HCT116 (cell line): ENCODE data around the gene RBM47. TPM values are rescaled to one million over a fixed set of nuclear protein-coding genes. Genes with fewer than 3 reads are reported as not detected.

ENCODE experiments used
- ATAC-seq: fragments of 200-7000 bp; cut with Tn5 transposase; 2 replicates; pipeline ENCODE4 v1.9.1; 2020; ENCODE audit warnings: mild to moderate bottlenecking, moderate library complexity
- BruUV-seq: library from RNA; stranded (reverse); fragments of 400-500 nt; replicated peaks from 2 replicates; lab custom pipeline; 2021; lab: Mats Ljungman, UMichigan
- CTCF ChIA-PET: fragments of 300-600 bp; sonication (Branson Sonifier 250); formaldehyde crosslinking; loops from one replicate; lab custom pipeline; 2021; ENCODE audit warnings: antibody characterized with exemption; lab: Charles Lee
- POLR2A ChIA-PET: fragments of 300-600, 350-600 bp; sonication (Branson Sonifier 250); formaldehyde crosslinking; loops from one replicate; lab custom pipeline; 2021; ENCODE audit warnings: antibody characterized with exemption; lab: Charles Lee
- RAD21 ChIA-PET, 2 experiments: fragments of 300-600 bp; sonication (Branson Sonifier 250); formaldehyde crosslinking; loops; one replicate each; lab custom pipeline; 2023; ENCODE audit warnings: low total read pairs in 2 of 2; ENCODE audit not compliant: uncharacterized antibody in 2 of 2, unreplicated experiment in 2 of 2, low non-redundant PET in 1 of 2; lab: Charles Lee
- DNase-seq: peaks from one replicate; pipeline ENCODE4 v3.0.0-alpha.2; 2010; ENCODE audit warnings: low read depth, low spot score
- H2AFZ ChIP-seq: fragments of 200-600 bp; shearing (Covaris generic), sonication (generic); 2 replicates; pipeline ENCODE4 v1.6.1; 2017; ENCODE audit warnings: low read depth, mixed run types, mixed read lengths, antibody characterized with exemption, low read length; ENCODE audit not compliant: poor library complexity, severe bottlenecking
- H3K27ac ChIP-seq: 2 replicates; pipeline ENCODE4 v1.5.1; 2012; ENCODE audit warnings: low read depth, low read length
- H3K27me3 ChIP-seq: fragments of 200-600 bp; sonication (generic); 2 replicates; pipeline ENCODE4 v1.6.1; 2016; ENCODE audit warnings: mixed run types, low read length, mixed read lengths; ENCODE audit not compliant: insufficient read depth
- H3K36me3 ChIP-seq, 2 experiments: fragments of 200-500 bp in 1 of 2; fragments of 200-600 bp in 1 of 2; sonication (Bioruptor generic) in 1 of 2; sonication (generic) in 1 of 2; 2 replicates each; pipeline versions ENCODE4 v1.5.1 to v1.6.1; 2014 to 2016; ENCODE audit warnings: low read length in 2 of 2, inconsistent platforms in 1 of 2, mixed read lengths in 1 of 2, mixed run types in 1 of 2; ENCODE audit not compliant: insufficient read depth in 2 of 2, control insufficient read depth in 1 of 2
- H3K4me1 ChIP-seq, 2 experiments: fragments of 200-600 bp in 1 of 2; sonication (generic) in 1 of 2; 2 replicates each; pipeline versions ENCODE4 v1.5.1 to v1.6.1; 2012 to 2017; ENCODE audit warnings: low read length in 2 of 2, inconsistent platforms in 1 of 2, mild to moderate bottlenecking in 1 of 2, mixed read lengths in 1 of 2, mixed run types in 1 of 2, moderate library complexity in 1 of 2; ENCODE audit not compliant: insufficient read depth in 2 of 2, control insufficient read depth in 1 of 2
- H3K4me2 ChIP-seq: fragments of 200-600 bp; sonication (generic); 2 replicates; pipeline ENCODE4 v1.6.1; 2017; ENCODE audit warnings: mixed run types, low read length, mixed read lengths
- H3K4me3 ChIP-seq, 2 experiments: fragments of 200-600 bp in 1 of 2; sonication (generic) in 1 of 2; replicated peaks in 1 of 2; 2 replicates each; pipeline ENCODE4 v1.5.1; 2011 to 2016; ENCODE audit warnings: low read length in 2 of 2, control low read depth in 1 of 2, low read depth in 1 of 2, mild to moderate bottlenecking in 1 of 2, mixed read lengths in 1 of 2, mixed run types in 1 of 2
- H3K79me2 ChIP-seq: fragments of 200-600 bp; sonication (generic); 2 replicates; pipeline ENCODE4 v1.6.1; 2017; ENCODE audit warnings: mild to moderate bottlenecking, mixed run types, low read length, moderate library complexity, mixed read lengths; ENCODE audit not compliant: insufficient read depth
- H3K9ac ChIP-seq: fragments of 200-600 bp; sonication (generic); 2 replicates; pipeline ENCODE4 v1.6.1; 2016; ENCODE audit warnings: low read length, mixed read lengths
- H3K9me2 ChIP-seq: fragments of 200-600 bp; sonication (generic), shearing (Covaris generic); 2 replicates; pipeline ENCODE4 v1.6.1; 2017; ENCODE audit warnings: mixed run types, mild to moderate bottlenecking, moderate library complexity; ENCODE audit not compliant: insufficient read depth
- H3K9me3 ChIP-seq, 2 experiments: fragments of 200-500 bp in 1 of 2; fragments of 200-600 bp in 1 of 2; sonication (Bioruptor generic) in 1 of 2; sonication (generic) in 1 of 2; 2 replicates each; pipeline ENCODE4 v1.6.1; 2014 to 2017; ENCODE audit warnings: low read length in 2 of 2, mixed read lengths in 2 of 2, inconsistent platforms in 1 of 2, low read depth in 1 of 2, mild to moderate bottlenecking in 1 of 2, mixed run types in 1 of 2, moderate library complexity in 1 of 2; ENCODE audit not compliant: control insufficient read depth in 1 of 2, insufficient read depth in 1 of 2
- H4K20me1 ChIP-seq: fragments of 200-600 bp; sonication (generic), shearing (Covaris generic); 2 replicates; pipeline ENCODE4 v1.6.1; 2017; ENCODE audit warnings: mixed run types, mild to moderate bottlenecking, moderate library complexity; ENCODE audit not compliant: insufficient read depth
- ATF3 ChIP-seq: IDR thresholded peaks from 2 replicates; pipeline ENCODE4 v1.6.1; 2012
- CEBPB ChIP-seq: IDR thresholded peaks from 2 replicates; pipeline ENCODE4 v1.6.1; 2012; ENCODE audit warnings: low read depth
- EGR1 ChIP-seq: IDR thresholded peaks from 2 replicates; pipeline ENCODE4 v1.6.1; 2012; ENCODE audit warnings: low read depth
- EZH2phosphoT487 ChIP-seq: fragments of 200-600 bp; IDR thresholded peaks from 2 replicates; pipeline ENCODE4 v1.6.1; 2018; ENCODE audit warnings: antibody characterized with exemption, borderline replicate concordance
- FOSL1 ChIP-seq: IDR thresholded peaks from 2 replicates; pipeline ENCODE4 v1.6.1; 2012; ENCODE audit warnings: low read depth
- MAX ChIP-seq: IDR thresholded peaks from 2 replicates; pipeline ENCODE4 v1.6.1; 2012
- POLR2A ChIP-seq: IDR thresholded peaks from 2 replicates; pipeline ENCODE4 v1.7.0; 2011; ENCODE audit warnings: borderline replicate concordance; ENCODE audit not compliant: insufficient read depth, insufficient read length; ENCODE audit errors: extremely low read depth
- RAD21 ChIP-seq: IDR thresholded peaks from 2 replicates; pipeline ENCODE4 v1.6.1; 2012; ENCODE audit warnings: low read depth, mild to moderate bottlenecking
- REST ChIP-seq: IDR thresholded peaks from 2 replicates; pipeline ENCODE4 v1.6.1; 2012; ENCODE audit warnings: low read depth
- SP1 ChIP-seq: IDR thresholded peaks from 2 replicates; pipeline ENCODE4 v1.6.1; 2012; ENCODE audit warnings: low read depth
- ZBTB33 ChIP-seq: IDR thresholded peaks from 2 replicates; pipeline ENCODE4 v1.6.1; 2011; ENCODE audit warnings: mild to moderate bottlenecking, low read length, moderate library complexity; ENCODE audit not compliant: insufficient replicate concordance; ENCODE audit errors: extremely low read depth
- ZFX ChIP-seq: fragments of 450-650 bp; IDR thresholded peaks from 2 replicates; pipeline ENCODE4 v1.6.1; 2017
- intact Hi-C: fragments of 100-400 bp; cut with micrococcal nuclease; formaldehyde crosslinking; loops from 2 replicates; pipeline ENCODE4 v1.10.0; 2022
- total RNA-seq: library from RNA; stranded (reverse); gene quantifications from one replicate; pipeline ENCODE4 v1.2.1, GENCODE V29; 2021; ENCODE audit not compliant: unreplicated experiment

The RBM47 gene
- total RNA-seq, 1 experiment from 2014 or later, result 22.2 TPM

- TF ChIP-seq REST, result no peak
- TF ChIP-seq SP1, result no peak
Measured at GRCh38 chr4:40455340-40455902, 174.2 kb downstream of the RBM47 start (continued).

- no peak overlapping the region for H3K9ac ChIP-seq
- ATAC-seq (no peak), DNase-seq (no peak)
- no peaks in the 10 kb centered on the region for H3K36me3 ChIP-seq
- no peaks in the 10 kb centered on the region for H4K20me1 ChIP-seq
- ChIA-PET RAD21 (no interaction called here), POLR2A (no interaction called here), CTCF (no interaction called here)
- H3K9me2 ChIP-seq, result no peaks in the 10 kb centered on the region
- no peak overlapping the region for H3K4me2 ChIP-seq
- intact Hi-C loops, result no loop called here
- H3K79me2 ChIP-seq, result no peaks in the 10 kb centered on the region
- H3K4me3 ChIP-seq, result no peak overlapping the region
- H3K9me3 ChIP-seq, result no peaks in the 10 kb centered on the region
- no TSS peak for BruUV-seq
- no peak overlapping the region for H2AFZ ChIP-seq
- TF ChIP-seq REST (no peak), ATF3 (no peak), RAD21 (no peak), POLR2A (no peak), EZH2phosphoT487 (no peak), ZFX (no peak), MAX (no peak), EGR1 (no peak), ZBTB33 (no peak), CEBPB (no peak), FOSL1 (no peak), SP1 (no peak)
- no peaks in the 10 kb centered on the region for H3K4me1 ChIP-seq
- H3K27me3 ChIP-seq, result no peaks in the 10 kb centered on the region
- no peak overlapping the region for H3K27ac ChIP-seq
Measured at GRCh38 chr4:40454816-40455215, 174.8 kb downstream of the RBM47 start.
